Hepatocyte (in vitro differentiated cells): ENCODE results near the gene SEL1L2. TPM values are rescaled to one million over a fixed set of nuclear protein-coding genes. Genes with fewer than 3 reads are reported as not detected.
A peak's percentile ranks its signal among the peaks of the same experiment; 100 is the strongest.

Source experiments
- DNase-seq: peaks from one replicate; pipeline ENCODE4 v3.0.0-alpha.2; 2016; ENCODE audit warnings: low spot score
- H2AFZ ChIP-seq: fragments of 200-600 bp; sonication (generic); 2 replicates; pipeline ENCODE4 v1.6.0; 2016; ENCODE audit warnings: antibody characterized with exemption, mild to moderate bottlenecking
- H3K27ac ChIP-seq: fragments of 200-600 bp; sonication (generic); 2 replicates; pipeline ENCODE4 v1.5.1; 2016; ENCODE audit warnings: mild to moderate bottlenecking
- H3K27me3 ChIP-seq: fragments of 200-600 bp; sonication (generic); 2 replicates; pipeline ENCODE4 v1.6.1; 2016
- H3K36me3 ChIP-seq: fragments of 200-600 bp; sonication (generic); replicated peaks from 2 replicates; pipeline ENCODE4 v1.5.1; 2016; ENCODE audit warnings: low read depth; ENCODE audit not compliant: insufficient read depth
- H3K4me1 ChIP-seq: fragments of 200-600 bp; sonication (generic); 2 replicates; pipeline ENCODE4 v1.5.1; 2016; ENCODE audit warnings: mild to moderate bottlenecking, moderate library complexity; ENCODE audit not compliant: insufficient read depth
- H3K4me2 ChIP-seq: fragments of 200-600 bp; sonication (generic); 2 replicates; pipeline ENCODE4 v1.6.0; 2016
- H3K4me3 ChIP-seq: fragments of 200-600 bp; sonication (generic); 2 replicates; pipeline ENCODE4 v1.5.1; 2016; ENCODE audit warnings: mild to moderate bottlenecking
- H3K79me2 ChIP-seq: fragments of 200-600 bp; sonication (generic); 2 replicates; pipeline ENCODE4 v1.6.0; 2017; ENCODE audit warnings: mild to moderate bottlenecking
- H3K9me2 ChIP-seq: fragments of 200-600 bp; sonication (generic); replicated peaks from 2 replicates; pipeline ENCODE4 v1.6.0; 2017; ENCODE audit warnings: mild to moderate bottlenecking; ENCODE audit not compliant: insufficient read depth
- H3K9me3 ChIP-seq: fragments of 200-600 bp; sonication (generic); 2 replicates; pipeline ENCODE4 v1.5.1; 2016; ENCODE audit warnings: low read depth, mild to moderate bottlenecking
- H4K20me1 ChIP-seq: fragments of 200-600 bp; sonication (generic); 2 replicates; pipeline ENCODE4 v1.6.0; 2016; ENCODE audit warnings: mild to moderate bottlenecking; ENCODE audit not compliant: insufficient read depth, poor library complexity, severe bottlenecking
- EZH2 ChIP-seq: fragments of 200-600 bp; sonication (generic); IDR thresholded peaks from 2 replicates; pipeline ENCODE4 v1.6.1; 2016; ENCODE audit warnings: antibody characterized with exemption, mild to moderate bottlenecking, borderline replicate concordance
- EZH2phosphoT487 ChIP-seq: fragments of 200-600 bp; sonication (generic); IDR thresholded peaks from one replicate; pipeline ENCODE4 v1.6.1; 2018; ENCODE audit warnings: antibody characterized with exemption, mild to moderate bottlenecking, low read depth, moderate library complexity; ENCODE audit not compliant: unreplicated experiment, severe bottlenecking
- WGBS: methylation state at CpG from one replicate; pipeline ENCODE4 v1.1.6; 2016; ENCODE audit warnings: low lambda C conversion rate; ENCODE audit errors: missing lambda C conversion rate; 5-methylcytosine and 5-hydroxymethylcytosine counted together
- polyA plus RNA-seq: library from polyadenylated mRNA; unstranded; fragments of >200 nt; fragmentation: Nextera tagmentation; extraction: Ambion mirVana; gene quantifications from 2 replicates; pipeline ENCODE4 v1.2.1, GENCODE V29; 2016
- total RNA-seq: library from RNA; depleted of rRNA; stranded (reverse); fragments of >200 nt; gene quantifications from 2 replicates; pipeline ENCODE4 v1.2.3, GENCODE V29; 2014
- TF ChIP-seq, protein P1 (sequence below): fragments of 200-600 bp; sonication (generic); IDR thresholded peaks from 2 replicates; pipeline ENCODE4 v1.5.1; 2016; ENCODE audit warnings: antibody characterized with exemption, mild to moderate bottlenecking; ENCODE audit not compliant: poor library complexity

Gene SEL1L2
- total and polyA plus RNA-seq, 2 experiments from 2014 or later = not detected

DNA sequence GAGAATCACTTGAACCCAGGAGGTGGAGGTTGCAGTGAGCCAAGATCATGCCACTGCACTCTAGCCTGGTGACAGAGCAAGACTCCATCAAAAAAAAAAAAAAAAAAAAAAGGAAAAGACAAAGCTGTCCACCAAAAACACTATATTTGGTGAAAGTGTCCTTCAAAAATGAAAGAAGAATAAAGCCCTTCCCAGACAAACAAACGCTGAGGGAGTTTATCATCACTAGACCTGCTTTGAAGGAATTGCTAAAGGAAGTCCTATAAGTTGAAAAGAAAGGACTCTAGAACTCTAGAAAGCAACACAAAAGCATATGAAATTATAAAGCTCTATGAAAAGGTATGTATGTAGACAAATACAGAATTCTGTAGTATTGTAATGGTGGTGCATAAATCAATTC, 98.8 kb downstream of the SEL1L2 start:
- Histone ChIP-seq H4K20me1 (no peaks in the 10 kb centered on the region), H3K4me1 (no peaks in the 10 kb centered on the region), H3K27me3 (no peaks in the 10 kb centered on the region), H3K36me3 (no peaks in the 10 kb centered on the region), H2AFZ (no peak overlapping the region), H3K9me2 (no peaks in the 10 kb centered on the region), H3K27ac (no peak overlapping the region), H3K4me2 (no peak overlapping the region), H3K79me2 (no peaks in the 10 kb centered on the region), H3K9me3 (no peaks in the 10 kb centered on the region), H3K4me3 (no peak overlapping the region)
- TF ChIP-seq EZH2phosphoT487 (no peak), EZH2 (no peak)
- TF ChIP-seq, protein P1, sequence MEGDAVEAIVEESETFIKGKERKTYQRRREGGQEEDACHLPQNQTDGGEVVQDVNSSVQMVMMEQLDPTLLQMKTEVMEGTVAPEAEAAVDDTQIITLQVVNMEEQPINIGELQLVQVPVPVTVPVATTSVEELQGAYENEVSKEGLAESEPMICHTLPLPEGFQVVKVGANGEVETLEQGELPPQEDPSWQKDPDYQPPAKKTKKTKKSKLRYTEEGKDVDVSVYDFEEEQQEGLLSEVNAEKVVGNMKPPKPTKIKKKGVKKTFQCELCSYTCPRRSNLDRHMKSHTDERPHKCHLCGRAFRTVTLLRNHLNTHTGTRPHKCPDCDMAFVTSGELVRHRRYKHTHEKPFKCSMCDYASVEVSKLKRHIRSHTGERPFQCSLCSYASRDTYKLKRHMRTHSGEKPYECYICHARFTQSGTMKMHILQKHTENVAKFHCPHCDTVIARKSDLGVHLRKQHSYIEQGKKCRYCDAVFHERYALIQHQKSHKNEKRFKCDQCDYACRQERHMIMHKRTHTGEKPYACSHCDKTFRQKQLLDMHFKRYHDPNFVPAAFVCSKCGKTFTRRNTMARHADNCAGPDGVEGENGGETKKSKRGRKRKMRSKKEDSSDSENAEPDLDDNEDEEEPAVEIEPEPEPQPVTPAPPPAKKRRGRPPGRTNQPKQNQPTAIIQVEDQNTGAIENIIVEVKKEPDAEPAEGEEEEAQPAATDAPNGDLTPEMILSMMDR = no peak
- whole genome bisulfite sequencing = 91% methylated on average over 1 of the region's 1 CpG
- DNase-seq = no peak

- Histone ChIP-seq H3K27ac (no peak overlapping the region), H3K4me1 (no peaks in the 10 kb centered on the region), H3K4me2 (no peak overlapping the region), H3K79me2 (no peaks in the 10 kb centered on the region), H3K36me3 (no peaks in the 10 kb centered on the region), H3K9me3 (no peaks in the 10 kb centered on the region), H3K27me3 (no peaks in the 10 kb centered on the region), H2AFZ (no peak overlapping the region), H3K4me3 (no peak overlapping the region), H4K20me1 (no peaks in the 10 kb centered on the region), H3K9me2 (no peaks in the 10 kb centered on the region)
- TF ChIP-seq, protein P1 = no peak
- TF ChIP-seq EZH2 (no peak), EZH2phosphoT487 (no peak)
- 95% methylated on average over 6 of the region's 6 CpGs for WGBS
- DNase-seq = no peak
These were observed 105.6 kb downstream of the SEL1L2 start for GRCh38 chr20:13884803-13885202.

DNA sequence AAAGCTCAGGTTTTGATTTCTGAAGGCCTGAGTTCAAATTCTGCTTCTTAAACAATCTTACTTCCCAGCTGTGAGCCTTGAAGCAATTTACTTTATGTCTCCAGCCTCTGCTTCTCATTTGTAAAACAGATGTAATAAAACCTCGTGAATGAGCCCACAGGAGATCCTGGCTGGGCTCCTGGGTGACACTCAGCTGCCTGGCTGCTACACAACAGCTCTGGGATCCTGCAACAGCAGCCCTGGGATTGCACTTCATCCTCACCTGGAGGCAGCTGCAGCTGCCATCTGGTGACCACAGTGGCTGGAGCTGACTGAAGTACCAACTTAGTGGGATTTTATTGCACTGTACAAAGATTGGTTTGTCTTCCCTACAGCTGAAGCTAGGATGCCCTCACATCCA, 107.0 kb downstream of the SEL1L2 start:
- TF ChIP-seq, protein P1 = no peak
- TF ChIP-seq EZH2 (no peak), EZH2phosphoT487 (no peak)

GRCh38 chr20:13878566-13878965, 111.8 kb downstream of the SEL1L2 start:
- Histone ChIP-seq H3K9me2 (no peaks in the 10 kb centered on the region), H3K36me3 (no peaks in the 10 kb centered on the region), H3K4me3 (no peak overlapping the region), H3K27ac (peak overlapping the region; percentile 28), H3K4me1 (peaks cover 6% of the 10 kb centered on the region), H3K4me2 (no peak overlapping the region), H2AFZ (no peak overlapping the region), H4K20me1 (no peaks in the 10 kb centered on the region), H3K79me2 (no peaks in the 10 kb centered on the region), H3K27me3 (no peaks in the 10 kb centered on the region), H3K9me3 (no peaks in the 10 kb centered on the region)
- TF ChIP-seq, protein P1 = no peak
- no peak for TF ChIP-seq EZH2phosphoT487
- no peak for TF ChIP-seq EZH2
- no peak for DNase-seq
- 94% methylated on average over 2 of the region's 2 CpGs for WGBS

More for the DNA sequence above, 107.0 kb downstream of the SEL1L2 start:
- no peaks in the 10 kb centered on the region for H3K27me3 ChIP-seq
- H3K79me2 ChIP-seq = no peaks in the 10 kb centered on the region
- no peaks in the 10 kb centered on the region for H3K9me3 ChIP-seq
- no peaks in the 10 kb centered on the region for H3K4me1 ChIP-seq
- H3K36me3 ChIP-seq = no peaks in the 10 kb centered on the region
- H3K9me2 ChIP-seq = no peaks in the 10 kb centered on the region
- H2AFZ ChIP-seq = no peak overlapping the region
- no peak for DNase-seq
- H3K27ac ChIP-seq = no peak overlapping the region
- H3K4me3 ChIP-seq = no peak overlapping the region
- WGBS = 29% methylated on average over 1 of the region's 1 CpG
- H3K4me2 ChIP-seq = no peak overlapping the region
- no peaks in the 10 kb centered on the region for H4K20me1 ChIP-seq
